ACC112 (cell line): ENCODE measurements around the gene PGAP3.

Experiments
- H2AFZ ChIP-seq: fragments of 200-600 bp; sonication (generic); one replicate; pipeline ENCODE4 v1.6.0; 2017; ENCODE audit warnings: antibody characterized with exemption, low read length; ENCODE audit not compliant: unreplicated experiment
- H3K27ac ChIP-seq: fragments of 200-600 bp; sonication (generic); 2 replicates; pipeline ENCODE4 v1.5.1; 2014; ENCODE audit warnings: low read depth, mild to moderate bottlenecking, antibody characterized with exemption, low read length, moderate library complexity
- H3K27me3 ChIP-seq: fragments of 200-600 bp; sonication (generic); 2 replicates; pipeline ENCODE4 v1.6.1; 2014; ENCODE audit warnings: mild to moderate bottlenecking, antibody characterized with exemption, low read length, moderate library complexity, mixed read lengths; ENCODE audit not compliant: insufficient read depth
- H3K36me3 ChIP-seq: fragments of 200-600 bp; sonication (generic); 2 replicates; pipeline ENCODE4 v1.6.1; 2016; ENCODE audit warnings: mild to moderate bottlenecking, antibody characterized with exemption, low read length, moderate library complexity, mixed read lengths; ENCODE audit not compliant: insufficient read depth
- H3K4me1 ChIP-seq: fragments of 200-600 bp; sonication (generic); one replicate; pipeline ENCODE4 v1.6.1; 2016; ENCODE audit warnings: low read length, mixed read lengths; ENCODE audit not compliant: insufficient read depth, unreplicated experiment, control insufficient read depth
- H3K4me3 ChIP-seq: fragments of 200-600 bp; sonication (generic); 2 replicates; pipeline ENCODE4 v1.5.1; 2014; ENCODE audit warnings: mild to moderate bottlenecking, low read depth, low read length
- H3K79me2 ChIP-seq: fragments of 200-600 bp; sonication (generic); one replicate; pipeline ENCODE4 v1.6.0; 2016; ENCODE audit warnings: low read length; ENCODE audit not compliant: control insufficient read depth, unreplicated experiment, insufficient read depth

PGAP3 gene

DNA sequence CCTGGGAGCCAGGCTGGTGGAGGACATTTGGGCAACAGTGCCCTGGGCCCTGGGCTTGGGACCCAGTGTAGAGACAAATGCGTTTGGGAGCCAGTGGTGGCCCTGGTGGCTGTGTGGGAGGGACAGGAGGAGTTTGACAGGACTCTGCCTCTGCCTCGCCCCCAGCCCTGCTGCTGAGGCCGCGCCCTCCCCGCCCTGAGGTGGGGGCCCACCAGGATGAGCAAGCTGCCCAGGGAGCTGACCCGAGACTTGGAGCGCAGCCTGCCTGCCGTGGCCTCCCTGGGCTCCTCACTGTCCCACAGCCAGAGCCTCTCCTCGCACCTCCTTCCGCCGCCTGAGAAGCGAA lies 34.6 kb downstream of the PGAP3 start:
- no peaks in the 10 kb centered on the region for H3K79me2 ChIP-seq
- no peak overlapping the region for H3K27ac ChIP-seq
- no peaks in the 10 kb centered on the region for H3K4me1 ChIP-seq

DNA sequence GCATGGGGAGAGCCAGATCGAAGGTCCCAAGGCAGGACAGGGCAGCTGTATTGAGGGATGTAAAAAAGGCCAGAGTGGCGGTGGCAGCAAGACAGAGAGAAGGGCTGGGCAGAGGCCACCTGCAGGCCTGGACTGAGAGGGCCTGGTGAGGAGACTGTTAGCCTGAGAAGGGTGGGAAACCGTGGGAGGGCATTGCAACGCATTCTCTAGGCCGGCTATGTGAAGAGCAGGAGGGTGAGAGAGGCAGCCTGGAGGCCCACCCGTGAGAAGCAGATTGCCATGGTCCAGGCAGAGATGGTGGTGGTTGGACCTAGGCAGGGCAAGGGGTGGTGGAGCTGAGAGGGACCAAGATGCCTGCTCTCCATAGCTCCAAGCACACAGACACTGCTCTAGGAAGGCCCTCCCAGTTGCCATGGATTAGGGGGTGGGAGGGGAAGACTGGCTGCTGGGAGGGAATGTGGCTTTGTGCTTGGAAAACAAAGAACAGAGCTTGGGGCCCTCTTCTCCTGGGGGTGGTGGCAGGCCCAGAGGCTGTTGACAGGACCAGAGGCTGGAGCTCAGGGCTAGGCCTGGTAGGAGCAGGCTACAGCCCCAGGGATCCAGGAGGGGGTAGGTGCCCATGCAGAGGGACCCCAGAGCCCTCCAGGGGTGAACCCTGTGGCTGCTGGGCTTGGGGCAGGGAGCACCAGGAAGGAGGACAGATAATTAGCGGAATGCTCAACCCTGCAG lies 35.1 kb downstream of the PGAP3 start:
- no peaks in the 10 kb centered on the region for H3K27me3 ChIP-seq
- peaks cover under 1% of the 10 kb centered on the region for H3K79me2 ChIP-seq
- H3K27ac ChIP-seq = no peak overlapping the region
- no peaks in the 10 kb centered on the region for H3K36me3 ChIP-seq
- no peaks in the 10 kb centered on the region for H3K4me1 ChIP-seq
- no peak overlapping the region for H2AFZ ChIP-seq
- H3K4me3 ChIP-seq = no peak overlapping the region

More for the DNA sequence above, 34.6 kb downstream of the PGAP3 start:
- H3K36me3 ChIP-seq = no peaks in the 10 kb centered on the region
- H3K4me3 ChIP-seq = no peak overlapping the region
- no peak overlapping the region for H2AFZ ChIP-seq
- no peaks in the 10 kb centered on the region for H3K27me3 ChIP-seq

DNA sequence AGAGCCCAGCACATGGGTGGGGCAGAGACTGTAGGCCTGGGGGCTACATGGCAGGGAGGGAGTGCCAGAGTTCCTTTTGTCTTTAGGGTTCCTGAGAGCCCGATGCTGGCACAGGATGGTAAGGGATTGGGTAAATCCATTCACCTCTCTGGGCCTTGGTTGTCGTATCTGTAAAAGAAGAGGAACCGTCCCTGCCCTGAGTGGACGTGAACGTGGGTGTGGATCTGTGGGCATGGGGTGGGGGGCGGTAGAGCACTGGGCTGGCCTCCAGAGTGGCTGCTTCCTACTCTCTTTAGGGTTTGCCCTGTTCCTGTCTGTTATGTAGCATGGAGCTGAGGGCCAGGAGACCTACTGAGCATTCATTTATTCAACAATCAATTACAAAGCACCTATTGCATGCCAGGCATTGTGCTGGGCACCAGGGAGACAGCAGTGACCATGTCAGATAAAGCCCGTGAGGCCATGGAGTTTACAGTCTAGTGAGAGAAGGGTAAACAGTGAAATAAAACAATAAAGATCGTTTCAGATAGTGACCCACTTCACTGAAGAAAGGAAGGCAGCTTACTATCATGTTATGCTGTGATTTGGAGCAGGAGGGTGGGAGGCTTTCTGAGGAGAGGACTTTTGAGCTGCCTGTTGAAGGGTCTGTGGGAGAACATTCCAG lies 35.8 kb downstream of the PGAP3 start:
- Histone ChIP-seq H2AFZ (no peak overlapping the region), H3K79me2 (peaks cover 7% of the 10 kb centered on the region), H3K27me3 (no peaks in the 10 kb centered on the region), H3K36me3 (no peaks in the 10 kb centered on the region), H3K4me1 (no peaks in the 10 kb centered on the region), H3K4me3 (no peak overlapping the region), H3K27ac (no peak overlapping the region)

DNA sequence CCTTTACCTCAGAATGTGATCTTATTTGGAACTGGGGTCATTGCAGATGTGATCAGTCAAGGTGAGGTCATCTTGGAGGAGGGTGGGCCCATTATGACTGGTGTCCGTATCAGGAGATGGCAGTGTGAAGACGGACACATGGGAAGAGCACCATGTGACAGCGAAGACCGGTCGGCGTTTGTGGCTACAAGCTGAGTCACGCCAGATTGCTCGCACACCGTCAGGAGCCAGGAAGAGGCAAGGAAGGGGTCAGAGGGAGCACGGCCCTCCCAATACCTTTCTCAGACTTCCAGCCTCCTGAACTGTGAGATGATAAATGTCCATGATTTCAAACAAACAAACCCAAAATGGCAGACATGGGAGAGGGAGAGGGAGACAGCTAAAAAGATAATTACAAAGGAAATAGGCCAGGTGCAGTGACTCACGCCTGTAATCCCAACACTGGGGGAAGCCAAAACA lies 37.7 kb downstream of the PGAP3 start:
- H3K27ac ChIP-seq = no peak overlapping the region
- no peak overlapping the region for H3K4me3 ChIP-seq
- peaks cover 11% of the 10 kb centered on the region for H3K79me2 ChIP-seq

DNA sequence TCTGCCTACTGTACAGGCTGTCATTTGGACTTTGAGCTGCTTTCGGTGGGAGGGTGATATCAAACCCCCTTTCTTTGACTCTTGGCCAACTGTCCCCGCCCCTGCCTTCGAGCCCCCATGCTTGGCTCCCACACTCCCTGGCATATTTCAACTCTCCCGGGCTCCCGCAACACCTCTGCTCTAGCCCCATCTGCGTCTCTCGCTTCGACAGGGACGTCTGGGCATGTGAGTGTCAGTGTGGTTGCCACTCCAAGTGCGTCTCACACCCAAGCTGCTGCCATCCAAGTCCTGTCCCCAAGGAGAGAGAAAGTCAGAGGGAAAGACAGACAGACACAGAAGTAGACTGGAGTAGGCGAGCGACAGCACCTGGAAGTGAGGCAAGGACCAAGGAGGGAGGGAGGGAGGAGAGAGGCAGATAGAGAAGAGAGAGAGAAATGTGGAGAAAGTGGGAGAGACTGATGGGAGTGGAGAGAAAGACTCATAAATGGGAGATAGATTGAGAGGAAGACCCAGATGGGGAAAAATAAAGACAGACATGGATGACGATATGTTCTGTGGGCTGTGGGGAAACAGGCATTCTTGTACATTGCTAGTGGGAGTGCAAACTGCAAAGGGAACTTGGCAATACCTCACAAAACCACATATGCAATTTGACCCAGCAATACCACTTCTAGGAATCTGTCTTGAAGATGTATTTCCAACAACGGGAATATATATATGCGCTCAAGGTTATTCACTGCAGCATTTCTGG lies 39.1 kb downstream of the PGAP3 start:
- H2AFZ ChIP-seq = no peak overlapping the region
- peaks cover 17% of the 10 kb centered on the region for H3K79me2 ChIP-seq
- H3K27ac ChIP-seq = no peak overlapping the region
- no peaks in the 10 kb centered on the region for H3K4me1 ChIP-seq
- no peaks in the 10 kb centered on the region for H3K36me3 ChIP-seq
- no peaks in the 10 kb centered on the region for H3K27me3 ChIP-seq
- H3K4me3 ChIP-seq = no peak overlapping the region

More for the DNA sequence above, 37.7 kb downstream of the PGAP3 start:
- no peaks in the 10 kb centered on the region for H3K4me1 ChIP-seq
- no peaks in the 10 kb centered on the region for H3K27me3 ChIP-seq
- no peaks in the 10 kb centered on the region for H3K36me3 ChIP-seq
- no peak overlapping the region for H2AFZ ChIP-seq

DNA sequence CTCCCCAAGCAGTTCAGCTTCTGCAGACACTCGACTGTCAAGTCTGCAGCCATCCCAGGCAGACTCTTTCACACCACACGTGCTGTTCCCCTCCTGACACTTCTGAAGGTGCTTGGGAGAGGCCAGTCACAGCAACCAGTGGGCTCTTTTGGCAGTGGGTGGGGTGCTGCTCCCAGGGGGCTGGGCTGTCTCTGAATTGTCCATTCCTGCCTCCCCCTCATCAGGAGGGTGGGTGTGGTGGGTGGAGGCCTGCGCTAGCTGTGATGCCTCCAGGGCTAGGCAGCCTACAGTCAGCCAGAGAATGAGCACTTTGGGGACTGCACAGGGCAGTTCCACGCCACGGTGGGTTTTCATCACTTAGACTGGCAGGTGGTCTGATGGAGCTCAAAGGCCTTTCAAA lies 40.6 kb downstream of the PGAP3 start:
- Histone ChIP-seq H3K4me1 (peaks cover 11% of the 10 kb centered on the region), H3K27me3 (no peaks in the 10 kb centered on the region), H2AFZ (no peak overlapping the region), H3K36me3 (no peaks in the 10 kb centered on the region), H3K79me2 (peaks cover 30% of the 10 kb centered on the region), H3K27ac (no peak overlapping the region), H3K4me3 (no peak overlapping the region)

DNA sequence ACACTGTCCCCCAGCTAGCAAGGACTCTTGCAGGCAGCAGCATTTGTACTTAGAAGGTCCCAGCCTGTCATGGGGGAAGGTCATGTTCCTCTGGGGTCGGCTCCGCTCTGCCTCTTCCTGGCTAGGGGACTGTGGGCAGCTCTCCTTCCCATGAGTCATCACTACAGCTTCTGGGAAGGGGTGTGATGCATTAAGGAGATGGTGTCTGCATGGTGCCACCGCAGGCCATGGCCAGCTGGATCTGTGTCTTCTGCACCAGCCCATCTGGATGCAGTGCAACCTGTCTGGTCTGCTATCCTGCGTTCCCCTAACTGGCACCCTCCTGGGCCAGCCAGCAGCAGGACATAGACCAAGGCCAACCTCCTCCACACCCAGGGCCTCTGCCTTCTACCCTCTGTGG lies 44.6 kb downstream of the PGAP3 start:
- peaks cover 59% of the 10 kb centered on the region for H3K79me2 ChIP-seq
- peaks cover 27% of the 10 kb centered on the region for H3K4me1 ChIP-seq
- no peaks in the 10 kb centered on the region for H3K27me3 ChIP-seq
- no peaks in the 10 kb centered on the region for H3K36me3 ChIP-seq
- no peak overlapping the region for H3K27ac ChIP-seq
- no peak overlapping the region for H3K4me3 ChIP-seq
- H2AFZ ChIP-seq = no peak overlapping the region

DNA sequence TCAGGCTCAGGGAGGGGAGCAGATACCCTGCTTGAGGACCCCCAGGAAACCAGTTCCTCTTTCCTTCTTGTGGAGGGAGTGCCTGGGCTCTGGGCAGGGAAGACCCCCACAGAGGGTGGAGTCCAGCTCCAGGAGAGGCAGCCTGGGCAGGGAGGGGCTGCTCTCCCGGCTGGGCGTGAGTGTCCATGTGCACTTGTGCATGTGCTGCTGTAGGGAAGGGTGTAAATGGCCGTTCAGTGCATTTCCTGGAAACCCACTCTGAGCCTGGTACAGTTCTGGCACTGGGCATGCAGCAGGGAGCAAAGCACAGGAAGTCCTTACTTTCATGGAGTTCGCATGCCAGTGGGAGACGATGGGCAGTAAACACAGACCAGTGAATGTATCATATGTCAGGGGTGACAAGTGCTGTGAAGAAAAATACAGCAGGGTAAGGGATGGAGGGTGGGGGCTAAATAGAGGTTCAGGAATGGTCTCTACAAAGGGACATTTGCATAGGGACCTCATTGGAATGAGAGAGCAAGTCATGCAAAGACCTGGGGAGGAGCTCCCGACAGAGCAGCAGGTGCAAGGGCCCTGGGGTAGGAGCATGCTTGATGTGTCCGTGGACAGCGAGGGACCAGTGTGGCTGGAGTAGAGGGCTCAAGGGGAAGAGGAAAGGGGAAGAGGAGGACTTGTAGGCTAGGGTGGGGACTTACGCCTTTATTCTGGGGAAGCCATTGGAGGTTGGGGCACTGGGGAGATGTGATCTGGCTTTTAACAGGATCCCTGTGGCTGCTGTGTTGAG lies 45.4 kb downstream of the PGAP3 start:
- Histone ChIP-seq H3K4me1 (peaks cover 31% of the 10 kb centered on the region), H3K79me2 (peaks cover 63% of the 10 kb centered on the region)

DNA sequence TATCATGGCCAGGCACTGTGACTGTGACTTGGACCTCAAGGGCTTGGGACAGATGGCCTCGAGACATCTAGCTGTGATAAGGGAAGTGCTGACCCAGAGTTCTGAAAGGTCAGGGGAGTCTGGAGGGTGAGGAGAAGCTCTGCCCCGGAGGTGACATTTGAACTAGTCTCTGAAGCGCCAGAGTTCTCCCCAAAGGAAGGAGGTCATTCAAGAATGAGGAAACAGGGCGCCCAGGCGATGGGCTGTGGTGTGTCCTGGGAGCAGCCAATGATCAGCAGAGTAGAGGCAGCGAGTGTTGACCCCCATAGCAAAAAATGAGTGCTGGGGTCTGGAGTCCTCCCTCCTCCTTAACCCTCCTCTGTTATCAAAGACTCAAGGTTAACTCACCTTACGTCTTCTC lies 46.0 kb downstream of the PGAP3 start:
- H3K27ac ChIP-seq = no peak overlapping the region
- no peaks in the 10 kb centered on the region for H3K36me3 ChIP-seq
- no peaks in the 10 kb centered on the region for H3K27me3 ChIP-seq
- H2AFZ ChIP-seq = no peak overlapping the region
- H3K4me1 ChIP-seq = peaks cover 31% of the 10 kb centered on the region
- no peak overlapping the region for H3K4me3 ChIP-seq
- peaks cover 59% of the 10 kb centered on the region for H3K79me2 ChIP-seq

More for the DNA sequence above, 45.4 kb downstream of the PGAP3 start:
- Histone ChIP-seq H3K4me3 (no peak overlapping the region), H3K27me3 (no peaks in the 10 kb centered on the region), H3K36me3 (no peaks in the 10 kb centered on the region), H3K27ac (no peak overlapping the region), H2AFZ (no peak overlapping the region)

DNA sequence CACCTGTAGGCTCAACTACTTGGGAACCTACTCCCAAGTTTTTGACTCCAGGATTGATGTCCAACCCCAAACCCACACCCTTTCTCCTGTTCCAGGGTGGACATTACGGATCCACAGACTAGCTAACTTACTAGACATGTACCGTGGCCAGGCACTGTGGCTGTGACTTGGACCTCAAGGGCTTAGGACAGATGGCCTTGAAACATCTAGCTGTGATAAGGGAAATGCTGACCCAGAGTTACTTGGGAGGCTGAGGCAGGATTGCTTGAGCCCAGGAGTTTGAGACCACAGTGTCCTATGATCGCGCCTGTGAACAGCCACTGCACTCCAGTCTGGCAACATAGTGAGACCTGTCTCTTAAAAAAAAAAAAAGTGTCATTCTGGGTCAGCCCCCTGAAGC lies 46.8 kb downstream of the PGAP3 start:
- peaks cover 36% of the 10 kb centered on the region for H3K4me1 ChIP-seq
- H3K27me3 ChIP-seq = no peaks in the 10 kb centered on the region
- no peak overlapping the region for H3K27ac ChIP-seq
- H3K36me3 ChIP-seq = no peaks in the 10 kb centered on the region
- peaks cover 56% of the 10 kb centered on the region for H3K79me2 ChIP-seq
- no peak overlapping the region for H2AFZ ChIP-seq
- no peak overlapping the region for H3K4me3 ChIP-seq
